DND-41 (cell line): ENCODE measurements around the gene PTPN7.
"Not testable (repeated sequence)": the region's sequence is repeated elsewhere in the genome, so short reads cannot be mapped to it uniquely, and the experiment has no call there.

ENCODE experiments used
- CTCF ChIP-seq: IDR thresholded peaks from 2 replicates; pipeline ENCODE4 v1.5.1; 2012; ENCODE audit warnings: borderline replicate concordance, low read length, moderate library complexity, mild to moderate bottlenecking; ENCODE audit not compliant: poor library complexity, severe bottlenecking; ENCODE audit errors: extremely low read depth
- EZH2 ChIP-seq: IDR thresholded peaks from 3 replicates; pipeline ENCODE4 v1.6.1; 2012; ENCODE audit warnings: borderline replicate concordance, low read depth, mild to moderate bottlenecking, moderate library complexity, low read length, inconsistent platforms; ENCODE audit not compliant: severe bottlenecking

GRCh38 chr1:202180751-202181139 is 20.3 kb upstream of the PTPN7 start:
- TF ChIP-seq CTCF, EZH2: not testable (repeated sequence)
